GM18526 (cell line): Measurements from ENCODE around the gene FGB.

Experiments used
- POLR2A ChIP-seq: IDR thresholded peaks from 3 replicates; pipeline ENCODE4 v1.6.1; 2011; ENCODE audit not compliant: insufficient read length; ENCODE audit errors: extremely low read depth

The FGB gene

DNA sequence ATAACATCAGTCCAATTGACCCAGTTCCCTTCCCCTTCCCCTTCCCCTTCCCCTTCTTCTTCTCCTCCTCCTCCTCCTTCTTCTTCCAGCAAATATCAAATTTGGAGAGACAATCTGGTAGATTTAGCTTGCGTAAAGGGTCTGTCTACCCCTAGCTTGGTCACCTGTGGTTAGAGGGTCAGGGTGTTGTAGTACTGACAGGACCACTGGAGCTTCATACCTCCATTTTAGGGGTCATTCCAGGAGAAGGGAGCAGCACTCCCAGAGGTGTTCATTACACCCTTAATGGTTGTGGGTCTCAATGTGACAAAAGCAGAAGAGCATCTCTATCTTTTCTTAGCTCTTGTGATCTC lies 3.7 kb upstream of the FGB start:
- no peak for TF ChIP-seq POLR2A

DNA sequence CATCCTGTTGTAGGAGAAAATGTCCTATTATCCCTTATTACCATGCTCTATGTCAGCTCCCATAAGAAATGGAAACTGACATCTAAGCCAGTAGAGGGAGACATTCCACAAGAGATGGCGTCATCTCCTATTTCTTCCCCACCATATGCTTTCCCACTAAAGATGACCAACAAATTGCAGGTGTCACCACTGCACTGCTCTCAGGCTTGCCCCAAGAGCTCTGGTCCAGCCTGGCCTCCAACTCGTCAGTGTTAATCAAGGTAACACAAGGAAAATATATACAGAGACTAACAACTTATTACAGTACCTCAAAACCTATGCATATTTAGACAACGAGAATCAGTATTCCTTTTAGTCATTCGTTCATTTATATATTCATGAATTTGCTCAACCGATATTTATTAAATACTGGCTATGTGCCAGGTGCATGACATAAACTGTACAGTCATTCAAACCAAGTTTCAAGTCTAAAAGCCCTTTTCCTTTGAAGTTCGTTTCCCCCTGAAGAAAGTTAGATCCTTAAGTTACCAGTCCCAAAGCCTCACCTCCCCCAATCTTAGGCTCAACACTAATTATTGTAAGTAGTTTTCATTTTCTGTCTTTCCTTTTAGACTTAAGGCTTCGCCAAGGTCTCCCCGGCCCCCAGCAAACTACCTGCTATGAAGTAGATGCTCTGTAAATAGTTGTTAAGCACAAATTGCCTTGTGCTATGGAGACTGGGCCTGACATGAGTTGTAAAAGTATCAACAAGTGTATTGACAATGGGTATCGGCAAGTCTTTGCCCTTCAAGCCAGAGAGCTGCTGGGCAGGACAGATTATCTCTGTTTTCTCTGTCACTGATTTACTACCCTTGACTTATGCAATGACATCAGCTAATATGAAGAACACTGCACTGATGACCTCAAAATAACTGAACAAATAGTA lies 3.1 kb upstream of the FGB start:
- no peak for TF ChIP-seq POLR2A

GRCh38 chr4:154560419-154560801 lies 2.4 kb upstream of the FGB start:
- TF ChIP-seq POLR2A, result no peak

DNA sequence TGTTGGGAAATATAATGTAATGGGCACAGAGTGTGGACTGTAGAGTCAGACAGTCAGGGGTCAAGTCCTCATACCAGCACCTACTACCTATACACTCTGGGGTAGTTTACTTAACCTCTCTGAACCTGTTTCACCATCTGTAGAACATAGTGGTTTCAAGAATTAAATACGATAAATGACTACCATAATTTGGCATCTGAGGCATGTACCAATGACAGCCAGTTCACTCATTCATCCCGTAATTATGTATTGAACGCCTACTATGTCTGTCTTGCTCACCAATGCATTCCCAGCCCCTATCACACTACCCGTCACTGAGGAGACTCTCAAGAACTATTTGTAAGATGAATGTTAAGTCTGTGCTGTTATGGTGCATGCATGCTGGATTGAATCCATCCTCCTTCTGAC lies 2.0 kb upstream of the FGB start:
- TF ChIP-seq POLR2A, result no peak

DNA sequence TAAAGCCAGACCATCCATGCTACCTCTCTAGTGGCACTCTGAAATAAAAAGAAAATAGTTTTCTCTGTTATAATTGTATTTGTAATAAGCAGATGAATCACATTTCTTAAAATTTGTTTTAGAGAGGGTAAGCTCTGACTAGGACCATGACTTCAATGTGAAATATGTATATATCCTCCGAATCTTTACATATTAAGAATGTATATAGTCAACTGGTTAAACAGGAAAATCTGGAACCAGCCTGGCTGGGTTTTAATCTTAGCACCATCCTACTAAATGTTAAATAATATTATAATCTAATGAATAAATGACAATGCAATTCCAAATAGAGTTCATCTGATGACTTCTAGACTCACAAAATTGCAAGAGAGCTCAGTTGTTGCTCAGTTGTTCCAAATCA lies 1.5 kb downstream of the FGB start:
- TF ChIP-seq POLR2A, result no peak

DNA sequence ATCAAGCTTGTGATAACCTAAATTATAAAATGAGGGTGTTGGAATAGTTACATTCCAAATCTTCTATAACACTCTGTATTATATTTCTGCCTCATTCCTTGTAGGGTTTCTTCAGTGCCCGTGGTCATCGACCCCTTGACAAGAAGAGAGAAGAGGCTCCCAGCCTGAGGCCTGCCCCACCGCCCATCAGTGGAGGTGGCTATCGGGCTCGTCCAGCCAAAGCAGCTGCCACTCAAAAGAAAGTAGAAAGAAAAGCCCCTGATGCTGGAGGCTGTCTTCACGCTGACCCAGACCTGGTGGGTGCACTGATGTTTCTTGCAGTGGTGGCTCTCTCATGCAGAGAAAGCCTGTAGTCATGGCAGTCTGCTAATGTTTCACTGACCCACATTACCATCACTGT lies 2.9 kb downstream of the FGB start:
- no peak for TF ChIP-seq POLR2A

- TF ChIP-seq POLR2A, result no peak
Observed at GRCh38 chr4:154566639-154567204, 3.9 kb downstream of the FGB start.

DNA sequence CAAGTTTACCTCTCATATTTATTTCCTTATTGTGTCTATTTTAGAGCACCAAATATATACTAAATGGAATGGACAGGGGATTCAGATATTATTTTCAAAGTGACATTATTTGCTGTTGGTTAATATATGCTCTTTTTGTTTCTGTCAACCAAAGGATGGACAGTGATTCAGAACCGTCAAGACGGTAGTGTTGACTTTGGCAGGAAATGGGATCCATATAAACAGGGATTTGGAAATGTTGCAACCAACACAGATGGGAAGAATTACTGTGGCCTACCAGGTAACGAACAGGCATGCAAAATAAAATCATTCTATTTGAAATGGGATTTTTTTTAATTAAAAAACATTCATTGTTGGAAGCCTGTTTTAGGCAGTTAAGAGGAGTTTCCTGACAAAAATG lies 6.2 kb downstream of the FGB start:
- TF ChIP-seq POLR2A, result no peak

DNA sequence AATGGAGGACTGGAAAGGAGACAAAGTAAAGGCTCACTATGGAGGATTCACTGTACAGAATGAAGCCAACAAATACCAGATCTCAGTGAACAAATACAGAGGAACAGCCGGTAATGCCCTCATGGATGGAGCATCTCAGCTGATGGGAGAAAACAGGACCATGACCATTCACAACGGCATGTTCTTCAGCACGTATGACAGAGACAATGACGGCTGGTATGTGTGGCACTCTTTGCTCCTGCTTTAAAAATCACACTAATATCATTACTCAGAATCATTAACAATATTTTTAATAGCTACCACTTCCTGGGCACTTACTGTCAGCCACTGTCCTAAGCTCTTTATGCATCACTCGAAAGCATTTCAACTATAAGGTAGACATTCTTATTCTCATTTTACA lies 6.8 kb downstream of the FGB start:
- TF ChIP-seq POLR2A, result no peak

- no peak for TF ChIP-seq POLR2A
Observed at GRCh38 chr4:154573190-154573870, 10.5 kb downstream of the FGB start.

GRCh38 chr4:154574311-154574710 lies 11.5 kb downstream of the FGB start:
- no peak for TF ChIP-seq POLR2A

DNA sequence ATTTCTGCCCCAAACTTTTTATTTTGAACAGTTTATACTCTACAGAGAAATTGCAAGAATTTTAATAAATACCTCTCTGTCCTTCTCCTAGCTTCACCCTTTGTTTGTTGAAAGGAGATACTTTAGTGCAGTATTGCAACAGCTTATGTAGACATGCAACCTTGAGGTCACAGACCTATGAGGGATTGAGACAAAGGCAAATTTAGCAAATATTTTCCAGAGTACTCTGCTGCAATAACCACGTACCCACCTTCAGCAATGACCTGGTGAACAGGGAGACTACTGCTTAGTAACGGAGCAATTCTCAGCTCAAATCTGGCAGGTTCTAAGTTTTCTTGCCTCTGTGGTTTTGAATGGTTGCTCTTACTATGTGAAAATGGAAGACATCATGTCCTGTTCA lies 14.5 kb downstream of the FGB start:
- no peak for TF ChIP-seq POLR2A

DNA sequence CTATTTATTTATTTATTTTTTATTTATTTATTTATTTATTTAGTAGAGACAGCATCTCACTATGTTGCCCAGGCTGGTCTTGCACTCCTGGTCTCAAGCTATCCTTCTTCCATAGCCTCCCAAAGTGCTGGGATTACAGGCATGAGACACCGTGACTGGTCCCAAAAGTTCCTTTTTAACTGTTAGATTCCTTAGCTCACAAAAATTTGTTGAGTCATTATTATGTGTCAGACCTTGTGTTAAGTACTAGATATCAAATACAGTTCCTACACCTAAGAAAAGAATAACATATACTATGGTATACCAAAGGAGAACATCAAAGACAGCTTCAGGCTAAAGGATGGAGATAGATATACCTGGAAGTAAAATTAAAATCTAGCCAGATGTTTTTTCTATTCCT lies 16.1 kb downstream of the FGB start:
- no peak for TF ChIP-seq POLR2A

GRCh38 chr4:154579927-154580326 lies 17.1 kb downstream of the FGB start:
- TF ChIP-seq POLR2A, result no peak

DNA sequence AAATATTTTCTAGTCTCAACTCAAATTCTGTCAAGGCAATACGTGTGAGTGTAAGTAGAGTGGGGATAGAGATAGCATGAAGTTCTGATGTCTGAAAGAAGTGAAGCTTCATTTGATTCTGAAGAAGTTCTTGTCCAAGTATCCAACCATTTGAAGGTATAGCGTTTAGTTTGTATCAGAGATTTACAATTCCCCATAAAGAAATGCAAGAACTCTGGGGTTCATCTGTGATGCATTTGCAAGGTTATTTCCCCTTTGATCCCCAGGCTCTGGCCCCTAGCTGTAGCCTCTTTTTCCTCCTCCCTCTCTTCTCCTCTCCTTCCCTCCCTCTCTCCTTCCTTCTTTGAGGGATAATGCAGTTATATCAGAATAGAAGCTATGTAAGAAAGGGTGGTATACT lies 19.9 kb downstream of the FGB start:
- no peak for TF ChIP-seq POLR2A

- no peak for TF ChIP-seq POLR2A
Observed at GRCh38 chr4:154583230-154583629, 20.4 kb downstream of the FGB start.
